ENCODE measurements around the gene SUOX.
"Not testable (repeated sequence)": the region's sequence is repeated elsewhere in the genome, so short reads cannot be mapped to it uniquely, and the experiment has no call there.

Gene SUOX

DNA sequence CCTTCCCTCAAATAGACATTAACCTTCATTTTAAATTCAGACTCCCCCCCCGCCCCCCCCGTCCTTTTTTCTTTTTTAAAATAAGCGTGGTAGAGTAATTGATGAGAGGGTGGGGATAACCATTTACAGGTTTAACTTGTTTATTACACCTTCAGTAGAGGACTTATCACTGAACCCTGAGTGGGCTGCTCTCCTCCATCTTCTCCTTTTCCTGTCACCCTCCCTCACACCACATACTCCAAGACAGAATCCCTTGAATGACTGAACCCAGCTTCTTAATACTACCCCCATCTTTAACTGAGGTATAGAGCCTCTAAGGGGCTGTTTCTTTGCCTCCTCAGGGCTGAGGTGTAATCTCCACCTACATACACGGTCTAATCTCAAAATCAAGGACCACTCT lies 20.1 kb downstream of the SUOX start:
- in situ Hi-C loops (cut with HindIII; ENCODE audit: low sequenced_read_pairs) = no loop called here

DNA sequence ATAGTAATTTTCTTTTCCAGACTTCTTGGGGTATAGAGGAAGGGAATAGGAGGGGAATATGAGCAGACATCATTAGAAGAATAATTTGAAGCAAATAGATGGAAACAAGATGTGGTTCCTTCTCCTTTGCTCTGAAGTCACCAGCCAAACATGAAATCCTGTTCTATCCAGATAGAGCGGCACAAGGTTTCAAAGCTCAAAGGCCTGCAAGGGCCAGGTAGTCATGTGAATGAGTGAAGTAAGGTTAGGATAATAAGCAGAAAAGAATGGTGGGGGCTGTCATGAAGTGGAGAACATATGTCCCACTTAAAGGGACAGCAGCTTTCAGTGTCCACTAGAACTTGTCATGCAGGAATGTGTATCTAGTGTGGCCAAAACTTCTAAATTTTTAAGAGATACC lies 21.3 kb downstream of the SUOX start:
- in situ Hi-C loops (cut with HindIII; ENCODE audit: low sequenced_read_pairs) = no loop called here

DNA sequence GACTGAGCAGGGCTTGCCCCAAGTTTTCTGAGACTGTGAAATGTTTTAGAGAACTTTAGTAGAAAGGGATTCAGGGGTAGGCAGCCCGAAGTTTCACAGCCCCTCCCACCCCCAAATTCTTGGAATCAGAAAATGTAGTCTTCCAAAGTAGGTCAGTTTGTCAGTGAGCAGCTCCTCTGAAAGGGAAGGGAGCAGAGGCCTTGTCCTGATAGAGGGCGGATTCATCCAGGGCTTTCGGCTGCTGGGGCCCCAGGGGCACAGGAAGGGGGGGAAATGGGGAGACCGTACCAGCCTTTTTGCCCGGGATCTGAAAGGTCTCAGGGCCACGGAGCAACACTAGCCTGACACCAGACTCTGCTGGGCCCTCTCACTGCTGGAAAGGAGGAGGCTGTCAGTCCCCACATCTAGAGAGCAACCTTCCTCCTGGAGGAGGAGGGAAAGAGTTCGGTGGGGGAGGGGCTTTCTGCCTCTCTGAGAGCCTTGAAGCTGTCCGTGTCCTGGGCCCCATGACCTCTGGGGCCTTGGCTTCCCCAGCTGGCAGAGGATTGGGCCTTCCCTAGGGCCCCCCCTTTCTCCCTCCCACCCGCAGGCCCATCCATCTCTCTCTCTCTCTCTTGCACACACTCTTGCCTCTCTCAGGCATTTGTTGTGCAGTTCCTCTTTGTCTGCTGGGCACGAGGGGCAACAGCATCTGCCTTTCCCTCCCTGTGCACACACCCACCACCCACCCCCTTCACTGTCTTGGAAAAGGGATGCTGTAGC lies 23.5 kb downstream of the SUOX start, which contains the start of gene IKZF4:
Gene IKZF4, plus strand, starts transcription at position 621 of the 762 bp plus-strand sequence. CDS start 451 bp downstream, outside the sequence.
- in situ Hi-C loops (cut with HindIII; ENCODE audit: low sequenced_read_pairs) = no loop called here

DNA sequence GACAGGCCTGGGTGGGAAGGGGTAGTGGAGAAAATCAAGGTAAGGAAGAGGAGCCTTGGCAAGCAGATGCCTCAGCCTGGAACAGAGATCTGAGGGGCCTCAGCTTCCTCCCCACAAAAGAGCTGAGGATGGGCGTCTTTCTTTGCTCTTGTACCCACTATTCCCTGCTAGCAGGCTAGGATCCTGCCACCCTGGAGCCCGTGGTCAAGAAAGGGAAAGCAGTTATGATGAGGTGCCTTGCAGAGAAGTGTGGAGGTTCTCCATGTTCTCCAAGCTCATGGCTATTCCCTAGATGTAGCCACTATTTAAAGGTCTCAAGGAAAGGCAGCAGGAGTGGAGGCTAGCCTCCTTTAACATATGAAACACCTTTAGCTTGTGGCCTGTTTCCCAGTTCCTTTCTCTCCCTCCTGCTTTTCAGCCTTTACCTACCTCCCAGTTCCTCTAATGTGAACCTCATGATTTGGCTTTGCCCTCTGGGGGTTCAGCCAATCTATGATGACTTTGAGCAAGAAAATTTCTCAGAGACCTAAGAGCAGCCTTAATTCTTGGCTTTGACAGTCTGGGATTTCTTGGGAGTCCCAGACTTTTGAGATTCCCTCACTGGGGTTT lies 24.9 kb downstream of the SUOX start:
- in situ Hi-C loops (cut with HindIII; ENCODE audit: low sequenced_read_pairs) = no loop called here

DNA sequence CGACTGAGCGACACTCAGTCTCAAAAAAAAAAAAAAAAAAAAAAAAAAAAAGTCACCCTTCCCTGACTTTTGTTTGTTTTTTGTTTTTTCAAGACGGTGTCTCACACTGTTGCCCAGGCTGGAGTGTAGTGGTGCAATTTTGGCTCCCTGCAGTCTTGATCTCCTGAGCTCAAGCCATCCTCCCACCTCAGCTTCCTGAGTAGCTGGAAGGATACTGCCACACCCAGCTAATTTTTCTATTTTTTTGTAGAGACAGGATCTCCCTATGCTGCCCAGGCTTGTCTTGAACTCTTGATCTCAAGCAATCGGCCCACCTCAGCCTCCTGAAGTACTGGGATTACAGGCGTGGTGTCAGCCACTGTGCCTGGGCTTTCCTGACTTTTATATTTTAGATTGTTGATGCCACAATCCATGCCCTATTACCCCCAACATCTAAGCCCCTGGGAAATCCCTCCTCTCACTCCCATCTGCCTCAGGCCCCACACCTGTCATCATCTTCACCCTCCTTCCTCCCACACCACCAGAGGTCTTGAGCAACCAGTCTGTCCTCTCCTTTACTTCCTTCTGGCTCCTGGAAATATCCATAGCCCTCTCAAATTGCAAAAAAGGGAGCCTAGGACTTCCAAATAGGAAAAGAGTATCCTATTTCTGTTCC lies 31.6 kb downstream of the SUOX start:
- in situ Hi-C loops (cut with HindIII; ENCODE audit: low sequenced_read_pairs) = no loop called here

DNA sequence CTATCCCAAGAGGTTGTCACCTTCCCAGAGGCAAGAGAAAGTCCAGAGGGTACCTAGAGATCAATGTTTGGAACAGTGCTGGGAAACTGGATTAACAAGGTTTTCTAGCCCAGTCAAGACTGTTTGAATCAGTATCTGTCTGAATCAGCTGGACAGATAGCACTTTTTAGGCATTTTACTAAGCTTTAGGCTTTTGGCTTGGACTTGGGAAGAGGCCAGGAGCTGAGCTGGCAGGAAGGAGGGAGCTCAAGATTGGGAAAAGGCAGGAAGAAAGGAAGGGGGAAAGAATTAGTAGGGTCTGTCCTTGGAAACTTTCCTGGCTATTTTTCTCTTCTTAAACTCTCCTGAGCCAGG lies 32.1 kb downstream of the SUOX start:
- in situ Hi-C loops (cut with HindIII; ENCODE audit: low sequenced_read_pairs) = no loop called here

DNA sequence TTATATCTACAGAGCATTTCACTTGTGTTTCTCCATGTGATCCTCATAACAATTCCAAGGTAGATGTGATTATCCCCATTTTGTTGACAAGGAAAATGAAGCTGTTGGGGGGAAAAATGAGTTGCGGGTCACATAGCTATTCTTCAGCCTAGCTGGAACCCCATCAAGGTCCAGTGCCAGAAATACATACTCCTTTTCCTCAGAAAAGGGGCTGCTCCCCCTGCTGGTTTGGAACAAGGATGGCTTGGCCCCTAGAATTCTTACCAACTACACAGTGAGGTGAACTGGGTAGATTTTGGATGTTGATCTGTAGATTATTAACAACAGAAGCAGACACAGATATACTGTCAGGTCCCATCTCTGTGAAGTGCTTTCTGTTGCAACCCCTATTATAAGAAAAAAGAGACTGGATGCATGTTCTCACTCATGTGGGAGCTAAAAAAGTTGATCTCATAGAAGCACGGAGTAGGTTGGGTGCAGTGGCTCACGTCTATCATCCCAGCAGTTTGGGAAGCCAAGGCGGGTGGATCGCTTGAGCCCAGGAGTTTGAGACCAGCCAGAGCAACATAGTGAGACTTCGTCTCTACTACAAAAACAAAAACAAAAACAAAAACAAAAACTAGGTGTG lies 32.7 kb downstream of the SUOX start:
- in situ Hi-C loops (cut with HindIII; ENCODE audit: low sequenced_read_pairs) = no loop called here

DNA sequence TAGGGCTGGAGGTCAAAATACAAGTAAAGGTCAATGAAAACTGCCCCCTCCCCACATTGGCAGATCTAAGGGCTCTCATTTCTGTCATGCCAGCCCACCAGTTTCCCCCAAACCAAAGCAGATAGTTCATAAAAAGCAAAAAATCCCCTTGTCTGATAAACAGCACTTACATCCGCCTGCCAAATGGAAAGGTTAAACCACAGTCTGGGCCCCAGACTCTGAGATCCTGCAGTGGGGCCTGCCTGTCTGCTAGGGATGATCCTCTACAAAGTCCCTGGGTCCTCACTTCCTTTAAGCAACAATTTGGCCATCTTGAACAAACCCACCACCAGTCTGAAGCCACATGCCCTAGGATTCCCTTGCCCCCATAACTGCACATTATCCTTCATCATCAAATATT lies 34.9 kb downstream of the SUOX start:
- in situ Hi-C loops (cut with HindIII; ENCODE audit: low sequenced_read_pairs) = no loop called here

DNA sequence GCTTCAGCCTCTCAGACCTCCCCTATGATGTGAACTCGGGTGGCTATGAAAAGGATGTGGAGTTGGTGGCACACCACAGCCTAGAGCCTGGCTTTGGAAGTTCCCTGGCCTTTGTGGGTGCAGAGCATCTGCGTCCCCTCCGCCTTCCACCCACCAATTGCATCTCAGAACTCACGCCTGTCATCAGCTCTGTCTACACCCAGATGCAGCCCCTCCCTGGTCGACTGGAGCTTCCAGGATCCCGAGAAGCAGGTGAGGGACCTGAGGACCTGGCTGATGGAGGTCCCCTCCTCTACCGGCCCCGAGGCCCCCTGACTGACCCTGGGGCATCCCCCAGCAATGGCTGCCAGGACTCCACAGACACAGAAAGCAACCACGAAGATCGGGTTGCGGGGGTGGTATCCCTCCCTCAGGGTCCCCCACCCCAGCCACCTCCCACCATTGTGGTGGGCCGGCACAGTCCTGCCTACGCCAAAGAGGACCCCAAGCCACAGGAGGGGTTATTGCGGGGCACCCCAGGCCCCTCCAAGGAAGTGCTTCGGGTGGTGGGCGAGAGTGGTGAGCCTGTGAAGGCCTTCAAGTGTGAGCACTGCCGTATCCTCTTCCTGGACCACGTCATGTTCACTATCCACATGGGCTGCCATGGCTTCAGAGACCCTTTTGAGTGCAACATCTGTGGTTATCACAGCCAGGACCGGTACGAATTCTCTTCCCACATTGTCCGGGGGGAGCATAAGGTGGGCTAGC lies 37.7 kb downstream of the SUOX start:
- in situ Hi-C loops (cut with HindIII; ENCODE audit: low sequenced_read_pairs) = no loop called here

DNA sequence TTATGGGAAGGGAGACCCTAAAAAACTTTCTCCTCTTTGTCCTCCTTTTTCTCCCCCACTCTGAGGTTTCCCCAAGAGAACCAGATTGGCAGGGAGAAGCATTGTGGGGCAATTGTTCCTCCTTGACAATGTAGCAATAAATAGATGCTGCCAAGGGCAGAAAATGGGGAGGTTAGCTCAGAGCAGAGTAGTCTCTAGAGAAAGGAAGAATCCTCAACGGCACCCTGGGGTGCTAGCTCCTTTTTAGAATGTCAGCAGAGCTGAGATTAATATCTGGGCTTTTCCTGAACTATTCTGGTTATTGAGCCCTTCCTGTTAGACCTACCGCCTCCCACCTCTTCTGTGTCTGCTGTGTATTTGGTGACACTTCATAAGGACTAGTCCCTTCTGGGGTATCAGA lies 40.1 kb downstream of the SUOX start:
- in situ Hi-C loops (cut with HindIII; ENCODE audit: low sequenced_read_pairs) = no loop called here

DNA sequence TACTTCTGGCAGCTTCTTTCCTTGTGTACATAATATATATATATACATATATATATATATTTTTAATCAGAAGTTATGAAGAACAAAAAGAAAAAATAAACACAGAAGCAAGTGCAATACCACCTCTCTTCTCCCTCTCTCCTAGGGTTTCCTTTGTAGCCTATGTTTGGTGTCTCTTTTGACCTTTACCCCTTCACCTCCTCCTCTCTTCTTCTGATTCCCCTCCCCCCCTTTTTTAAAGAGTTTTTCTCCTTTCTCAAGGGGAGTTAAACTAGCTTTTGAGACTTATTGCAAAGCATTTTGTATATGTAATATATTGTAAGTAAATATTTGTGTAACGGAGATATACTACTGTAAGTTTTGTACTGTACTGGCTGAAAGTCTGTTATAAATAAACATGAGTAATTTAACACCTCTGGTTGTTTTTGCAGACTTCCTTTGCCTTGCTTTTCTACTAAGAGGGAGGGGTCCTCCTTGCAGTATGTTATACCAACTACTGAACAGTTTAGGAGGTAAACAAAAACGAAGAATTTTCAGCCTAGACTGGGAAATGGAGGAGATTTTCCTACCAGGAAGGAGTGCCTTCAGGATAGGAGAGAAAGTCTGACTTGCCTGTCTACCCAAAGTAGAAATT lies 41.1 kb downstream of the SUOX start:
- in situ Hi-C loops (cut with HindIII; ENCODE audit: low sequenced_read_pairs) = no loop called here

DNA sequence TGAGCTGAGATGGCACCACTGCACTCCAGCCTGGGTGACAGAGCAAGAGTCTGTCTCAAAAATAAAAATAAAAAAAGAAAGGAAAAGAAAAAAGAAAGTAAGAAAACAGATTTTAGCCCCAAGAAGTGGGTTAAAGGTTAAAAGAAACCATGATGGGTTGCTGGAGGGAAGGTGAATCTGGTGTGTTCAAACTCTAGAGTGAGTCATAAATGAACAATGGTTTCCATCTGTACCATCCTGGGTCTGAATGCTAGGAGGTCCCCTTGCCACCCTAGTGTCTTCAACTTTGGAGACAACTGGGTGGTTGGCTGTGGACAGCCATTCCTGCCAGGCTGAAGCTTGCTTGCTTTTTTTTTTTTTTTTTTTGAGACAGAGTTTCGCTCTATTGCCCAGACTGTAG lies 43.1 kb downstream of the SUOX start:
- in situ Hi-C loops (cut with HindIII; ENCODE audit: low sequenced_read_pairs) = no loop called here

DNA sequence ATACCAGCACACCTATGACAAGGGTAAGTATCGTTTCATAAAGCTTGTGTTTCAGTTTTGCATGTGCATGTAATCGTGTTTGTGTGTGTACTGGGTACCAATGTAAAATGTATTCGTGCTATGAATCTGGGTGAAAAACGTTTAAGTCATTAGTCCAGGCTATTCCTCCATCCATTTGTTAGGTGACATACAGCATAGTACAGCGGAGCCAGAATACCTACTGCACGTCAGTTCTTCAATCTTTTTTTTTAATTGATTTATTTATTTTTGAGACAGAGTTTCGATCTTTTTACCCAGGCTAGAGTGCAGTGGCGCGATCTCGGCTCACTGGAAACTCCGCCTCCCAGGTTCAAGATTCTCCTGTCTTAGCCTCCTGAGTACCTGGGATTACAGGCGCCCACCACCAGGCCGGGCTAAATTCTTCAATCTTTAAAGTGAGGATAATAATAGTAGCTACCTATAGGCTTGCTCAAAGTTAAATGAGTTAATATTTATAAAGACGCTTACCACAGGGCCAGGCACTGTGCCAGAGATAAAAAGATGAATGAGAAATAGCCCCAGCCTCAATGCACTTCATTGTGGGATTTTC lies 44.0 kb downstream of the SUOX start:
- in situ Hi-C loops (cut with HindIII; ENCODE audit: low sequenced_read_pairs) = no loop called here

DNA sequence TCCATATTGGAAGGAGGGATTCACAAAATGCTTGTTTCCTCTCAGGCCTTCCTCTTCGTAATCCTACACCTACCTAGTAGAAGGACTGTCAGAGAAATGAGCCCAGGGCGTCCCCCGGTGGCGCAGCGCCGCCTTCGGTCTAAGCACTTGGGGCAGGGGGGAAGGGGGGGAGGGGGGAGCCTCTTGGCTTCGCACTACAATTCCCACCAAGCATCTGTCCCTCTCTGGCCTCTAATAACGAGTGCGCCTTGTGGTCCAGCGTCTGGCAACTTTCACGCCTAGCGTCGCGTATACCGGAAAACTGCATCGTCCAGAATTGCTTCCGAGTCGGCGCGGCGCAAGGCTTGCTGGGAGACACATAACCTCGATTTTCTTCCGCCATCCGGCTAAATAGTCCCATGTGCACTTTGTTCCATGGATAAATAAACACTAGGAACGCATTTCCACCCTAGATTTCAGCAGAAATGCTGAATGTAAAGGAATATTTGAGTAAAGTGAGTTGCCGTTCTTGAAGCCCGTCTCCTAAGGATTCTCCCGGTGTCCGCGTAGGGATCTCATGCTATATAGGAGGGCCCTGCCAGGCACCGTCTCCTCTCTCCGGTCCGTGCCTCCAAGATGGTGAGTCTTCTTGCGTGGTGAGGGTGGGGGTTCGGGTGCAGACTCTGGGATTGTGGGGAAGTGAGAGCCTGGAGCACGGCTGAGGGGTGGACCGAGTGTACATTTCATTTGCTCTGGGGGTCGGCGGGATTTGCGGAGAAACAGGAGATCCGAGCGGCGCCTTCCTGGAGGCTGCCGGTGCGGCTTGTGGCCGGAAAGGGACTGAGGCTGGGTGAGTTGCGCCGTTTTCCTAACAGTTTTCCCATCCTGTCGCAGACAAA lies 44.7 kb downstream of the SUOX start, which contains the start of gene RPS26:
Gene RPS26, plus strand, starts transcription at position 367 of the 878 bp plus-strand sequence. Its CDS starts 249 bp downstream, at position 616.
- in situ Hi-C loops (cut with HindIII; ENCODE audit: low sequenced_read_pairs) = no loop called here

DNA sequence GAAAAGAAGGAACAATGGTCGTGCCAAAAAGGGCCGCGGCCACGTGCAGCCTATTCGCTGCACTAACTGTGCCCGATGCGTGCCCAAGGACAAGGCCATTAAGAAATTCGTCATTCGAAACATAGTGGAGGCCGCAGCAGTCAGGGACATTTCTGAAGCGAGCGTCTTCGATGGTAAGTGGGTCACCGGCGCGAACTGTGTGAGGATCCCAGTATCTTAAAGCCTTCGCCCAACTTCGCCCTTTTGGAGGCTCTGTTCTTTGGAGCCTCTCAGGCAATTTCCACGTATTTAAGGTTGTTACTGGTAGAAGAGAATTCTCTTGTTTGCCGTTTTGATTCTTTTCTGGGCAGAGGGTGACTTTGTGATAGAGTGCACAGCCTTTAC lies 45.3 kb downstream of the SUOX start:
- in situ Hi-C loops (cut with HindIII; ENCODE audit: low sequenced_read_pairs) = not testable (repeated sequence)

DNA sequence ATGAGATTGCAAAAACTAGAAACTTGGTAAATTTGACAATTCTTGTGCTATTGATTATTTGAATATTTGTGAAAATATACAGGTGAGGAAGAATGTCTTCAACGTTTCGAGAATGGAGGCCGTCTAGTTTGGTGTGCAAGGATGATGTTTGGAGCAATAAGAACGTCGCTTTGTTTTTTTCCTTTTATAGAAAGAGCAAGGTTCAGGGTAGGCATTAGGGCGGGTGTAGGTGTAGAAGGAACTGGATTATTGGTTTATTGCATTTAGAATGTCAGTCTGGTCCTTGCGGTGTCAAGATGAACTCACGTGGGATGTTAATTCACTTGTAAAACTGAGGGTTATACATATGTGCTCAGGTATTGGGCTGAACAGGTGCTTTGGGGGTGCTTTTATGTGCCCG lies 45.8 kb downstream of the SUOX start:
- in situ Hi-C loops (cut with HindIII; ENCODE audit: low sequenced_read_pairs) = no loop called here

DNA sequence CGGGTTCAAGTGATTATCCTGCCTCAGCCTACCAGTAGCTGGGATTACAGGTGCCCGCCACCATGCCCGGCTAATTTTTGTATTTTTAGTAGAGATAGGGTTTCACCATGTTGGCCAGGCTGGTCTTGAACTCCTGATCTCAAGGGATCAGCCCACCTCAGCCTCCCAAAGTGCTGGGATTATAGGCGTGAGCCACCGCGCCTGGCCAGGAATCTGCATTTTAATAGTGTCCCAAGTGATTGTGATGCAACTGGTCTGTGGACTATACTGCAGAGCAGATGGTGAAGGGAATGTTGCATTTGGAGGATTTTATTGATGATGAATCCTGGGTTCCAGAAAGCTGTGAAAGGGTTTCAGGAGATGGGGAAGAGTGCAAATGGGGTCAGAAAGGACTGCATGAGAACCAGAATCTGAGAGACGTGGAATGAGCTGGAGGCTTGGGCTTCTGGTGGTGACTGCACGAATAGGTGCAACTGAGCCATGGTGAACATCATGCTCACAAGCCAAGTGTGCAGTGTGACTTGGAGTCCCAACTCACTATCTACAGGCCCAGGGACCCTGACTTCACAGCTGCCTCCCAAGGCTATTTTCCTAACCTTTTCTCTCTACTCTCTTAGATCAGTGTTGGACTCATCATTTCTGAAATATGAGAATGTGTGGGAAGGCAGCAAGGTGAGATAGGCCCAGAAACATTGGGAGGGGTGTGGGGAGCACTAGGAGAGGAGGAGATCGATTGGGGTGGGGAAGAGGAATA lies 49.1 kb downstream of the SUOX start:
- in situ Hi-C loops (cut with HindIII; ENCODE audit: low sequenced_read_pairs) = no loop called here

DNA sequence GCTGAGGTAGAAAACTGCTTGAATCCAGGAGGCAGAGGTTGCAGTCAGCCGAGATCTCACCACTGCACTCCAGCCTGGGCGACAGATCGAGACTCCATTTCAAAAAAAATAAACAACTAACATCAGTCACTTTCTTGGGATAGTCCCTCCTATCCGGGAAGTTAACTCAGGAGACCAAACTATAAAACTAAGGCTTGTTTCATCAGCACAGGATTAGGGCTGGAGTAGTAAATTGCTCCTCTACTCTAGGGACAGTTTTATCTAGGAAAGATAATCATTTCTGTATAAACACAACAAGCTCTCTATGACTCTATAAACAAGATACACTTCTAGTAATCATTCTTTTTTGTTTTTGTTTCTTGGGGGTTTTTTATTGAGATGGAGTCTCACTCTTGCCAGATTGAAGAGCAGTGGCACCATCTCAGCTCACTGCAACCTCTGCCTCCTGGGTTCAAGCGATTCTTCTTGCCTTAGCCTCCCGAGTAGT lies 56.4 kb downstream of the SUOX start:
- in situ Hi-C loops (cut with HindIII; ENCODE audit: low sequenced_read_pairs) = no loop called here
